IMR-90 (cell line): ENCODE data around the gene NPB. TPM values are rescaled to one million over a fixed set of nuclear protein-coding genes. Genes with fewer than 3 reads are reported as not detected.
A peak's percentile ranks its signal among the peaks of the same experiment; 100 is the strongest.
"Not testable (repeated sequence)": the region's sequence is repeated elsewhere in the genome, so short reads cannot be mapped to it uniquely, and the experiment has no call there.

ENCODE experiments used
- ATAC-seq: fragments of 200-7000 bp; cut with Tn5 transposase; 2 replicates; pipeline ENCODE4 v1.9.1; 2020; ENCODE audit warnings: low read depth, mild to moderate bottlenecking, moderate library complexity
- BruUV-seq: library from RNA; stranded (reverse); fragments of 400-500 nt; replicated peaks from 2 replicates; lab custom pipeline; 2021; lab: Mats Ljungman, UMichigan
- CTCF ChIA-PET: fragments of 300-600 bp; formaldehyde crosslinking; extraction: SDS; loops from one replicate; lab custom pipeline; 2021; ENCODE audit warnings: antibody characterized with exemption; lab: Yijun Ruan, JAX
- POLR2A ChIA-PET: fragments of 300-600 bp; sonication (Branson Sonifier 250); formaldehyde crosslinking; loops from one replicate; lab custom pipeline; 2022; ENCODE audit warnings: antibody characterized with exemption; ENCODE audit not compliant: unreplicated experiment; lab: Charles Lee
- DNase-seq: peaks from one replicate; pipeline ENCODE4 v3.0.0; 2013
- H2AFZ ChIP-seq: replicated peaks from 2 replicates; pipeline ENCODE3; 2013; ENCODE audit warnings: low read length, mild to moderate bottlenecking; ENCODE audit not compliant: poor library complexity
- H2AK5ac ChIP-seq: 2 replicates; pipeline ENCODE4 v1.6.1; 2013; ENCODE audit warnings: low read depth, low read length, inconsistent platforms
- H2AK9ac ChIP-seq: replicated peaks from 2 replicates; pipeline ENCODE3; 2013; ENCODE audit warnings: mild to moderate bottlenecking, low read depth, low read length, moderate library complexity; ENCODE audit not compliant: poor library complexity
- H2BK120ac ChIP-seq: 2 replicates; pipeline ENCODE4 v1.6.1; 2013; ENCODE audit warnings: low read depth, low read length, inconsistent platforms
- H2BK15ac ChIP-seq: 3 replicates; pipeline ENCODE4 v1.6.1; 2013; ENCODE audit warnings: low read depth, low read length, inconsistent platforms
- H2BK20ac ChIP-seq: 2 replicates; pipeline ENCODE4 v1.6.1; 2013; ENCODE audit warnings: low read depth, mild to moderate bottlenecking, inconsistent platforms, low read length, moderate library complexity
- H2BK5ac ChIP-seq: 2 replicates; pipeline ENCODE4 v1.6.1; 2013; ENCODE audit warnings: mild to moderate bottlenecking, low read depth, low read length, inconsistent platforms; ENCODE audit not compliant: poor library complexity, severe bottlenecking
- H3K14ac ChIP-seq: replicated peaks from 2 replicates; pipeline ENCODE4 v1.6.1; 2013; ENCODE audit warnings: low read depth, low read length, inconsistent platforms
- H3K18ac ChIP-seq: 2 replicates; pipeline ENCODE4 v1.6.1; 2013; ENCODE audit warnings: low read depth, low read length, control low read depth
- H3K23ac ChIP-seq: 2 replicates; pipeline ENCODE4 v1.6.1; 2013; ENCODE audit warnings: low read depth, low read length, inconsistent platforms
- H3K27ac ChIP-seq: 2 replicates; pipeline ENCODE4 v1.5.1; 2013; ENCODE audit warnings: mild to moderate bottlenecking, control low read depth, low read length; ENCODE audit not compliant: insufficient read depth
- H3K27me3 ChIP-seq: 2 replicates; pipeline ENCODE4 v1.6.1; 2013; ENCODE audit warnings: low read length; ENCODE audit not compliant: control insufficient read depth, insufficient read depth
- H3K36me3 ChIP-seq: 2 replicates; pipeline ENCODE4 v1.6.1; 2013; ENCODE audit warnings: low read length, mixed read lengths; ENCODE audit not compliant: control insufficient read depth, insufficient read depth
- H3K4ac ChIP-seq: 2 replicates; pipeline ENCODE4 v1.6.1; 2013; ENCODE audit warnings: low read depth, low read length, inconsistent platforms
- H3K4me1 ChIP-seq: 2 replicates; pipeline ENCODE4 v1.6.1; 2013; ENCODE audit warnings: low read length, mixed read lengths; ENCODE audit not compliant: control insufficient read depth, insufficient read depth
- H3K4me2 ChIP-seq: 2 replicates; pipeline ENCODE4 v1.6.1; 2013; ENCODE audit warnings: low read depth, mild to moderate bottlenecking, control low read depth, low read length, moderate library complexity
- H3K4me3 ChIP-seq: 2 replicates; pipeline ENCODE4 v1.5.1; 2013; ENCODE audit warnings: low read depth, mild to moderate bottlenecking, control low read depth, low read length, moderate library complexity; ENCODE audit not compliant: insufficient read depth
- H3K56ac ChIP-seq: 2 replicates; pipeline ENCODE4 v1.6.1; 2013; ENCODE audit warnings: low read length, inconsistent platforms; ENCODE audit not compliant: insufficient read depth; ENCODE audit errors: extremely low read depth
- H3K79me1 ChIP-seq, 2 experiments: 2 replicates each; pipeline ENCODE4 v1.6.1; 2013; ENCODE audit warnings: low read length in 2 of 2, inconsistent platforms in 1 of 2, low read depth in 1 of 2
- H3K9ac ChIP-seq: 2 replicates; pipeline ENCODE4 v1.6.1; 2013; ENCODE audit warnings: low read depth, low read length, control low read depth
- H3K9me1 ChIP-seq: 2 replicates; pipeline ENCODE4 v1.6.1; 2013; ENCODE audit warnings: low read length, inconsistent platforms; ENCODE audit not compliant: insufficient read depth
- H3K9me3 ChIP-seq: 2 replicates; pipeline ENCODE4 v1.6.1; 2013; ENCODE audit warnings: low read length; ENCODE audit not compliant: control insufficient read depth, insufficient read depth
- H4K20me1 ChIP-seq: 2 replicates; pipeline ENCODE4 v1.6.1; 2013; ENCODE audit warnings: low read length, inconsistent platforms; ENCODE audit not compliant: insufficient read depth
- H4K5ac ChIP-seq: 2 replicates; pipeline ENCODE4 v1.6.1; 2013; ENCODE audit warnings: mild to moderate bottlenecking, low read depth, low read length, control low read depth
- H4K8ac ChIP-seq, 2 experiments: 2 replicates each; pipeline ENCODE4 v1.6.1; 2013; ENCODE audit warnings: low read depth in 2 of 2, low read length in 2 of 2, control low read depth in 1 of 2, inconsistent platforms in 1 of 2
- H4K91ac ChIP-seq: 2 replicates; pipeline ENCODE4 v1.6.1; 2013; ENCODE audit warnings: low read depth, low read length, inconsistent platforms; ENCODE audit not compliant: insufficient read depth
- RCOR1 ChIP-seq: IDR thresholded peaks from 2 replicates; pipeline ENCODE4 v1.6.1; 2012; ENCODE audit warnings: mild to moderate bottlenecking, low read length, improper control_type of control experiment; ENCODE audit not compliant: insufficient replicate concordance
- WGBS, 2 experiments: methylation state at CpG; one replicate each; pipeline versions ENCODE4 v1.1.5 to v1.1.7; 2013; ENCODE audit warnings: missing lambda C conversion rate in 2 of 2; ENCODE audit not compliant: insufficient read length in 1 of 2; ENCODE audit errors: extremely low coverage in 2 of 2; 5-methylcytosine and 5-hydroxymethylcytosine counted together
- dilution Hi-C: fragments of 300-500 bp; cut with HindIII; formaldehyde crosslinking; loops from one replicate; pipeline ENCODE4 v1.14.3; 2018; ENCODE audit warnings: low sequenced_read_pairs; ENCODE audit not compliant: unreplicated experiment
- in situ Hi-C: fragments of 300-500 bp; cut with MboI; formaldehyde crosslinking; loops from 3 replicates; pipeline ENCODE4 v1.14.3; 2019; ENCODE audit warnings: low sequenced_read_pairs, inconsistent platforms, mixed read lengths
- intact Hi-C: fragments of 100-400 bp; cut with micrococcal nuclease; formaldehyde crosslinking; loops from 2 replicates; pipeline ENCODE4 v1.10.0; 2022
- polyA plus RNA-seq, 3 experiments: library from polyadenylated mRNA; depleted of rRNA; stranded (reverse); fragments of >200 nt; gene quantifications; 2 replicates each; pipeline ENCODE4 v1.2.3, GENCODE V29; 2012; ENCODE audit warnings: low replicate concordance in 1 of 3
- total RNA-seq: library from RNA; depleted of rRNA; stranded (reverse); fragments of >200 nt; gene quantifications from 2 replicates; pipeline ENCODE4 v1.2.3, GENCODE V29; 2012

Gene NPB
- total and polyA plus RNA-seq, 2 of the 4 experiments (the other 2 are of a cell fraction), result 0.51 TPM; not detected in 1

GRCh38 chr17:81917565-81918332, 15.7 kb downstream of the NPB start, which contains the start of gene SIRT7:
Gene SIRT7 (minus strand): TSS chr17:81918176. CDS start chr17:81918131, 45 bp downstream.
- H3K27me3 ChIP-seq, result no peaks in the 10 kb centered on the region
- peak within 1 kb of the TSS; percentile 78 for H2AK5ac ChIP-seq
- H2BK120ac ChIP-seq, result no peak within 1 kb of the TSS
- H4K5ac ChIP-seq, result no peak within 1 kb of the TSS
- H3K4me3 ChIP-seq, result peak within 1 kb of the TSS; percentile 98
- no TSS peak for BruUV-seq
- H4K20me1 ChIP-seq, result peaks cover 68% of the 10 kb centered on the region
- peak within 1 kb of the TSS; percentile 13; the same call in 1 of the 2 replicates for H3K14ac ChIP-seq
- dilution Hi-C loops, result no loop called here
- peak within 1 kb of the TSS; percentile 86 for H3K9ac ChIP-seq
- H2AFZ ChIP-seq, result peak within 1 kb of the TSS; percentile 91
- H2BK15ac ChIP-seq, result no peak within 1 kb of the TSS
- H2BK5ac ChIP-seq, result peak within 1 kb of the TSS; percentile 63
- H4K8ac ChIP-seq, result peak within 1 kb of the TSS in 1 of 2 experiments; percentile 17; a peak in 1 of 4 replicates
- POLR2A ChIA-PET, result no interaction called here
- no peak within 1 kb of the TSS for H2BK20ac ChIP-seq
- H3K36me3 ChIP-seq, result peaks cover 64% of the 10 kb centered on the region
- peak within 1 kb of the TSS; percentile 39; the same call in 1 of the 2 replicates for H3K4ac ChIP-seq
- H2AK9ac ChIP-seq, result peak within 1 kb of the TSS; percentile 93
- H3K18ac ChIP-seq, result no peak within 1 kb of the TSS
- H3K23ac ChIP-seq, result peak within 1 kb of the TSS; percentile 86
- intact Hi-C loops, result no loop called here
- peaks cover 21% of the 10 kb centered on the region for H3K9me1 ChIP-seq
- peak within 1 kb of the TSS; percentile 39; the same call in 1 of the 2 replicates for H3K27ac ChIP-seq
- 0% methylated on average over 62 of the region's 94 CpGs; no CpG with 5 or more reads in 1 of the 2 experiments for WGBS, 2 experiments
- peak within 1 kb of the TSS; percentile 95 for H3K4me2 ChIP-seq
- H3K56ac ChIP-seq, result 0 out of 2 replicates have a peak within 1 kb of the TSS, but pooled peaks have one; percentile 17
- ATAC-seq, result peak; percentile 84
- no peak for TF ChIP-seq RCOR1
- H3K4me1 ChIP-seq, result peaks cover 18% of the 10 kb centered on the region
- no peaks in the 10 kb centered on the region for H3K9me3 ChIP-seq
- H3K79me1 ChIP-seq, result peaks cover 18 to 78% of the 10 kb centered on the region in 2 experiments
- DNase-seq, result peak; percentile 58
- CTCF ChIA-PET, result no interaction called here
- in situ Hi-C loops, result no loop called here
- no peak within 1 kb of the TSS for H4K91ac ChIP-seq

- H3K9me3 ChIP-seq, H3K27me3 ChIP-seq, H3K56ac ChIP-seq, H2BK120ac ChIP-seq, H3K4me3 ChIP-seq, H3K27ac ChIP-seq, H2BK5ac ChIP-seq, in situ Hi-C loops, dilution Hi-C loops, POLR2A ChIA-PET, H2BK15ac ChIP-seq, DNase-seq, CTCF ChIA-PET, H3K23ac ChIP-seq, H2AK9ac ChIP-seq, H3K18ac ChIP-seq, H4K8ac ChIP-seq, H2BK20ac ChIP-seq, H3K14ac ChIP-seq, H4K91ac ChIP-seq, H3K4ac ChIP-seq, H2AK5ac ChIP-seq, H4K5ac ChIP-seq, H3K9ac ChIP-seq, BruUV-seq, intact Hi-C loops, H2AFZ ChIP-seq: not testable (repeated sequence)
- H3K4me1 ChIP-seq, result peaks cover 20% of the 10 kb centered on the region
- H3K4me2 ChIP-seq, result peak overlapping the region; percentile 77
- peak; percentile 5 for ATAC-seq
- H3K9me1 ChIP-seq, result peaks cover 21% of the 10 kb centered on the region
- 0% methylated on average over 4 of the region's 9 CpGs; no CpG with 5 or more reads in 1 of the 2 experiments for WGBS, 2 experiments
- peaks cover 18 to 82% of the 10 kb centered on the region in 2 experiments for H3K79me1 ChIP-seq
- H3K36me3 ChIP-seq, result peaks cover 60% of the 10 kb centered on the region
- H4K20me1 ChIP-seq, result peaks cover 74% of the 10 kb centered on the region
These were observed 16.3 kb downstream of the NPB start for GRCh38 chr17:81918333-81918669.
